HCT116 (cell line): Measurements from ENCODE around the gene TNFRSF12A.
"Not testable (repeated sequence)": the region's sequence is repeated elsewhere in the genome, so short reads cannot be mapped to it uniquely, and the experiment has no call there.

Source experiments
- EZH2phosphoT487 ChIP-seq: fragments of 200-600 bp; IDR thresholded peaks from 2 replicates; pipeline ENCODE4 v1.6.1; 2018; ENCODE audit warnings: antibody characterized with exemption, borderline replicate concordance
- POLR2AphosphoS5 ChIP-seq: IDR thresholded peaks from 2 replicates; pipeline ENCODE4 v1.6.1; 2011; ENCODE audit warnings: mild to moderate bottlenecking, low read depth, low read length, moderate library complexity
- TF ChIP-seq, protein P1 (sequence below), 3 experiments: fragments of 200-600 bp in 1 of 3; sonication (generic) in 1 of 3; IDR thresholded peaks in 2 of 3; conservative IDR thresholded peaks in 1 of 3; 2 replicates each; pipeline ENCODE4 v1.5.1; 2012 to 2017; ENCODE audit warnings: low read depth in 2 of 3, low read length in 2 of 3, antibody characterized with exemption in 1 of 3, borderline replicate concordance in 1 of 3, control low read depth in 1 of 3, mild to moderate bottlenecking in 1 of 3, mixed read lengths in 1 of 3, mixed run types in 1 of 3, moderate library complexity in 1 of 3; ENCODE audit not compliant: insufficient read depth in 1 of 3

DNA sequence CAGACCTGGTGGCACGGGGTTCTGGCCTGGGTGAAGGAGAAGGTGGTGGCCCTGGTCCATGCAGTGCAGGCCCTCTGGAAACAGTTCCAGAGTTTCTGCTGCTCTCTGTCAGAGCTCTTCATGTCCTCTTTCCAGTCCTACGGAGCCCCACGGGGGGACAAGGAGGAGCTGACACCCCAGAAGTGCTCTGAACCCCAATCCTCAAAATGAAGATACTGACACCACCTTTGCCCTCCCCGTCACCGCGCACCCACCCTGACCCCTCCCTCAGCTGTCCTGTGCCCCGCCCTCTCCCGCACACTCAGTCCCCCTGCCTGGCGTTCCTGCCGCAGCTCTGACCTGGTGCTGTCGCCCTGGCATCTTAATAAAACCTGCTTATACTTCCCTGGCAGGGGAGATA is 49.0 kb downstream of the TNFRSF12A start:
- not testable (repeated sequence) for TF ChIP-seq POLR2AphosphoS5, EZH2phosphoT487
- TF ChIP-seq, protein P1, sequence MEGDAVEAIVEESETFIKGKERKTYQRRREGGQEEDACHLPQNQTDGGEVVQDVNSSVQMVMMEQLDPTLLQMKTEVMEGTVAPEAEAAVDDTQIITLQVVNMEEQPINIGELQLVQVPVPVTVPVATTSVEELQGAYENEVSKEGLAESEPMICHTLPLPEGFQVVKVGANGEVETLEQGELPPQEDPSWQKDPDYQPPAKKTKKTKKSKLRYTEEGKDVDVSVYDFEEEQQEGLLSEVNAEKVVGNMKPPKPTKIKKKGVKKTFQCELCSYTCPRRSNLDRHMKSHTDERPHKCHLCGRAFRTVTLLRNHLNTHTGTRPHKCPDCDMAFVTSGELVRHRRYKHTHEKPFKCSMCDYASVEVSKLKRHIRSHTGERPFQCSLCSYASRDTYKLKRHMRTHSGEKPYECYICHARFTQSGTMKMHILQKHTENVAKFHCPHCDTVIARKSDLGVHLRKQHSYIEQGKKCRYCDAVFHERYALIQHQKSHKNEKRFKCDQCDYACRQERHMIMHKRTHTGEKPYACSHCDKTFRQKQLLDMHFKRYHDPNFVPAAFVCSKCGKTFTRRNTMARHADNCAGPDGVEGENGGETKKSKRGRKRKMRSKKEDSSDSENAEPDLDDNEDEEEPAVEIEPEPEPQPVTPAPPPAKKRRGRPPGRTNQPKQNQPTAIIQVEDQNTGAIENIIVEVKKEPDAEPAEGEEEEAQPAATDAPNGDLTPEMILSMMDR (IDR thresholded peaks at IDR 0.05 in 2 of 3, conservative IDR thresholded peaks at IDR 0.05 in 1 of 3; ENCODE audit: borderline replicate concordance in 1 of 3, insufficient read depth in 1 of 3, low read depth in 2 of 3, low read length in 2 of 3) = not testable (repeated sequence)
